HG03159 (cell line): ENCODE measurements around the gene VEGFD.

Experiments
- ATAC-seq: cut with Tn5 transposase; IDR thresholded peaks from one replicate; pipeline ENCODE4 v1.9.1; 2021; ENCODE audit warnings: mild to moderate bottlenecking, moderate library complexity; ENCODE audit not compliant: unreplicated experiment

VEGFD gene

DNA sequence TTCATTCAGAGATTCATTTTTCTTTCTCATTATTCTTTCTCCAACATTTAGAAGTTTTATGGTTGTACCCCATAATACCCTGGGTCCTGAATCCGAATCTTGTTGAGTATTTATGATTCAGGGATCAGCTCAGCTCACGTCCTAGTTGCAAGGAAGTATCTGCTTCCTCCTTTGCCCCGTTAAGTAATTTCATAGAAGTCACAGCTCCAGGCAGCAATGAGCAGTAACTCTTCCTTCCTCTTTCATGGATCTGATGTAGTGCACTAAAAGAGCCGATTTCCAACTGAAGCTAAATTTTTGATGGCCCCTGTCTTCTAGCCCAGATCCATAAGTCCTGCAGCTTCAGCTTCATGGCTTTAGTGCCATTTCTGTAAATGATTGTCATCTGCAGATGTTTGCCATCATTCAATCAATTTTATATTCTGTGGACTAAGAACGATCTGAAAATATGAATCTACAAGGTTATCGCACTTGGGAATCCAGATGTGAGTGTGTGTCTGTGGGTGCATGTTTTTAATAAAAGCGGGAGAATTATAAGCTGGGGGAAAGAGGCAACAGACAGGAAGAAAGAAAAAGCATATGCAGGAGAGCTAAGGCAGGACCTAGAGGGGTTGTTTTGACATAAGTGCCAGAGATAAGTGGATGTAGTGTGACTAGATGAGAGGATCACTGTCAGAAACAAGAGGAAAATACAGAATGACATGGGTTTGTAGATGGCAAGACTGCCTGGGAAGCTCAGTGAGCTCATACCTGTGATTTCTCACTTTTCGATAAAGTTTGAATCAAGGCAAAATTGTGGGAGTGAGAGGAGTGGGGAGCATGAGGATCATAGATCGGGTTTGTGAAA lies 17.5 kb downstream of the VEGFD start:
- ATAC-seq: no peak

DNA sequence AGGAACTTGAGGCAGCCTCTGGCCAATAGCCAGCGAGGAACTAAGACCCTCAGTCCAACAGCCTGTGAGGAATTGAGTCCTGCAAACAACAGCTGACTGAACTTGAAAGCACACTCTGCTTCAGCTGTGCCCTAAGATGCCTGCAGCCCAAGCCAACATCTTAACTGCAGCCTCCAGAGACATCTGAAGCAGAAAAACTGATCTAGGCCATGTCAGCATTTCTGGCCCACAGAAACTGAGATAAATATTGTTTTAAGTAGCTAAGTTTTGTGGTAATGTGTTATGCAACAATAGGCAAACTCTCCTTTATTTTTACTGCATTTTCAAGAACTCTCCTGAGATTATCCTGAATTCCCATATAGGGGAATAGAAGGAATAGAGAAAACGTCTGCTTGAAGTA lies 24.5 kb downstream of the VEGFD start:
- no peak for ATAC-seq

DNA sequence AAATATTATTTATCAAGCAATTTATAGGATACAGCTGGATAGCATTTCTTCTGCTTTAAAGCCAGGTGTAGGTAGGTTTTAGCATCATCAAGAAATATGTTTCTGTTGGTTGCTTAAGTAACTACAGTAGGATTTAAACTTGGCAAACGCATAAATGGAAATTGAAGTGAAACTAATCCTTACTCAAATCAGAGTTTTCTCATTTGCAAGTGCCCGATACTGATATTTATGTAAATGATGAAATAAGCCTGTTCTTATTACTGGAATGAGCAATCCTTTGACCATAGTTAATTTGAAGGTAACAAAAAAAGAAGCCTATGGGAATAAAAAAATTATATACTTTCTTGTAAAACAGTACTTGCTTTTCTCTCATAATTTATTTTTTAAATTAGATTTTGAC lies 25.7 kb downstream of the VEGFD start:
- ATAC-seq: no peak

DNA sequence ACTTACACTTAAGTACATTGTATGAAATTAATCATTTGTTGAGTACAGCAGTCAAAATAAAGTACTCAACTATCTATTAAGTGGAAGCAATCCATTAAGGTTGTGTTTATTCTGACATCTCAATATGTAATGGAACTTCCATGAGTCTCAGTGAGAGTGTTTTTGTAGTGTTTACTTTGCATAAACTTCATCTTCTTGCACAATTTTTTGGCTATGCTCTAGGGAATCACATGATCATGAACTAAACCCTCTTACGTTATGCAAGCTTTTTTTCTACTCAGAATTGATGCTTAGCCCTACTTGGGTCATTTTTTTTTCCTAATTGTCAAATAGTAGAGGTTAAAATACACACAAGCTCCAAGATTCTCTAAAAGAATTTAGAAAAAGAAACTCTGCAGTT lies 27.8 kb downstream of the VEGFD start:
- no peak for ATAC-seq

DNA sequence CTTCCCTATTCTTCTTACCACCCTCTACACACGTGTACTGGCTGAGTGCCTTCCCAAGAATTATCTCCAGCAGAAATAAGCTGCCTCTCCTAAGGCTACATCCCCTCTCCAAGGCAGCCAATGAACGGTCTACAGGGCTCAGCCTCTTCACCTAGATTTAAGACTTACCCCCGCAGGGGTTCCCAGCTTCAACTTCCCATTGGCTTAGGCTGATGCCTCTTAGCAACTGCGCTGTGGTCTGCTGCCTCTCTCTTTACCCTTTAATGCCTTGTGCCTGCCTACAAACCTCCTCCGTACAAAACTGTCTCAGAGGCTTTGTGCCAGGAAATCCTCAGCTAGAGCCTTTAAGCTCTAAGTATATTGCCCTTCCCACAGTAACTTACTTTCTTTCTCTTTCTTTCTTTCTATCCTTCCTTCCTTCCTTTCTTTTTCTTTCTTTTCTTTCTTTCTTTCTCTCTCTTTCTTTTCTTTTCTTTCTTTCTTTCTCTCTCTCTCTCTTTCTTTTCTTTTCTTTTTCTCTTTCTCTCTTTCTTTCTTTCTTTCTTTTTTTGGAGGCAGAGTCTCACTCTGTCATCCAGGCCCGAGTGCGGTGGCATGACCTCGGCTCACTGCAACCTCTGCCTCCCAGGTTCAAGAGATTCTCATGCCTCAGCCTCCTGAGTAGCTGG lies 33.8 kb downstream of the VEGFD start:
- no peak for ATAC-seq

DNA sequence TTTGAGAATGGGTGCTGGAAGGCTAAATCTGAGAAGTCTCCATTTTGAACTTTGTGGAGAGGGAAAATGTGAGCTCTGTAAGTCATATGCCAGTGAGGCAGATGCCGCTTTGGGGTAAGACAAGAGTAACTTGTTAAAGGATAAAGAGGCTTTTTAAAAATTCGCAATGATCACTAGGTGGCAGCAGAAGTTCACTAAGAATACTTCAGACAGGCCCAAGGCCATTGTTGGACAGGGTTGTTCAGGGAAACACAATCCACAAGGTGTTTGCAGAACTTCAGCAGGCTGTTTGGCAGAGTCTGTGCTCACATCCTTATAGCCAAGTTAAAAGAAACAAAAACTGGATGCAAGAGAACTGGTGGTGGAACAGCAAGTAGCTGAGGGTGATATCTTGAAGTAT lies 35.2 kb downstream of the VEGFD start:
- ATAC-seq: peak; percentile 73

DNA sequence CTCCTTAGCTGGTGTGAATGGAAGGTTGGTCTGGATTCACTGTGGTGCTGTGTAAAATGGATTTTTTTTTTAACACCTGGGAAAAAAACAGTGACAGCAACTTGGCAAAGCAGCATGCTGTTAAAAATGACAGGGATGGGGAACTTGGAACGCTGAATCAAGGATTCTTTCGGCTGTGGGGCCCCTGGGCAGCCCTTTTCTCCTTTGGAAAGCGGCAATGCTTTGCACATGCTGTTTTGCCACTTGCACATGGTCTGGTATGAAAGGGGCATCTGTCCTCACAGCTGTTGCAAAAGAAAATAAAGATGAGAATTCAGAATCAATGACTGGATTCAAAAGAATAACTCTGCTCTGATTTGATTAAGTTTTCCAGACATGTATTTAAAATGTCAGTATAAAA lies 38.2 kb downstream of the VEGFD start:
- ATAC-seq: no peak

DNA sequence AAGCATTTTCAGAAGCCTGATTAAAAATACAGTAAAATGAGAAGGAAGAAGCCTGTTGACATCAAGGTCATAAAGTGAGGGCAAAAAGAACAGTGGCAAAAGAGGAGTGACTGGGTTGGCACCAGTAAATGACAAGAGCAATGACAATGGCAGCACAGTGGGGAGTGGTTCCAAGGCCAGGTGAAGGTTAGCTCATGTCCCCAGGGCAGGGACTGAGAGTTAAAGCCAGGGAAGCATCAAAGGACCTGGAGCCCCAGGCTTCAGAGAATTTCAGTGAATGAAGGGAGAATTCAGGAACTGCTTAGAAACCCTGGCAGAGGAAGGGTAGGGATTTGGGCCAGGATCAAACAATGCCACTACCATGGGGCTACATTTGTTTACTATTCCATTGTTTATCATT lies 40.1 kb downstream of the VEGFD start:
- ATAC-seq: no peak

DNA sequence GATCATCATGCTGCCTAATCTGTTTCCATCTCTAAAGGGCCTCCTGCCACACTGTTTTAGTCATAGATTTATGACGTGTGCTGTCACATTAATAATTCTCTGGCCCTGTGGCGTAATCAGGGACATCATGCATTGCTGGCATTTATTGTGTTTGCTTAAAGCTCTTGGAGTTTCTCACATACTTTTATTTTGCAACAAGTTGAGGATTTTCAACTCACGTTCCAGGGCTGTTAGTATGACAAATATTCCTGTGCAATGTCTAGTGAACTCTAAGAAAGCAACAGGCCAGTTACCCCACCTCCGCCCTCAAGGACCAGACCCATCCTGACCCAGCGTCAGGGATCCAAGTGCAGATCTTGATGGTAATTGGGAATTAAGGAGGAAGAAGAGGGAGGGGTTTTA lies 41.1 kb downstream of the VEGFD start:
- no peak for ATAC-seq

DNA sequence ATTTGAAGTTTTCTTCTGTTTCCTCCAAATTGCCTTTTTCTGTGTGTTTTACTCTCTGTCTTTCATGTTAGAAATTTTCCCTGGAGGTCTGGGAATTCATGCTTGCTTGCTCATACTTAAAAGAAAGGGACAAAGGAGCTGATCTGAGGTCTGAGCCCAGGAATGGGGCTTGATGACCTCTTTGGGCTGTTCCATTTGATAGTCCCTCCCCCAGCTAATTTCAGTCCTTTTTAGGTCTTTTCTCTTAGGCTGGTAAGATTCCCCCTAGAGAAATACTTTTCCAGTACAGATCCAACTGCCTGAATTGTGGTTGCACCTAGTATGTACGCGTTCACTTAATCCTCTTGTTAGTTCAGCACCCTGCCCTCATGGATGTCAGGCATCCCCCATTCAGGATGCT lies 43.3 kb downstream of the VEGFD start:
- no peak for ATAC-seq

DNA sequence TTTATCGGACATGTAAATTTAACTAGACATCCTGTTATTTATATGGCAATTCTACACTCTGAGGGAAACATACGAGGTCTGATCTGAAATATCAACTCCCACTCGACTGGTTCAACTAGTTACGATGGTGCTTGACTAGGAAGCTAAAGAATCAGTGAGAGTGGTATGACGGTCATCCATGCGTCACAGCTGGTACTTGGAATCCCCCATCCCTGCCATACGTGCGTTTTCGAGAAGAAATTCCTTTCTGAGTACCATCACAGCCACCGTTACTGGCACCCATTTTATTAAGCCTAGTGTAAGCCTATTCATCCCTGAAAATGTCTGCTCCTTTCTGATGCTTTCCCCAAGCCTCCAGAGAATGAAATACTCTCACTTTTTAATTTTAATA lies 48.2 kb downstream of the VEGFD start:
- ATAC-seq: no peak

DNA sequence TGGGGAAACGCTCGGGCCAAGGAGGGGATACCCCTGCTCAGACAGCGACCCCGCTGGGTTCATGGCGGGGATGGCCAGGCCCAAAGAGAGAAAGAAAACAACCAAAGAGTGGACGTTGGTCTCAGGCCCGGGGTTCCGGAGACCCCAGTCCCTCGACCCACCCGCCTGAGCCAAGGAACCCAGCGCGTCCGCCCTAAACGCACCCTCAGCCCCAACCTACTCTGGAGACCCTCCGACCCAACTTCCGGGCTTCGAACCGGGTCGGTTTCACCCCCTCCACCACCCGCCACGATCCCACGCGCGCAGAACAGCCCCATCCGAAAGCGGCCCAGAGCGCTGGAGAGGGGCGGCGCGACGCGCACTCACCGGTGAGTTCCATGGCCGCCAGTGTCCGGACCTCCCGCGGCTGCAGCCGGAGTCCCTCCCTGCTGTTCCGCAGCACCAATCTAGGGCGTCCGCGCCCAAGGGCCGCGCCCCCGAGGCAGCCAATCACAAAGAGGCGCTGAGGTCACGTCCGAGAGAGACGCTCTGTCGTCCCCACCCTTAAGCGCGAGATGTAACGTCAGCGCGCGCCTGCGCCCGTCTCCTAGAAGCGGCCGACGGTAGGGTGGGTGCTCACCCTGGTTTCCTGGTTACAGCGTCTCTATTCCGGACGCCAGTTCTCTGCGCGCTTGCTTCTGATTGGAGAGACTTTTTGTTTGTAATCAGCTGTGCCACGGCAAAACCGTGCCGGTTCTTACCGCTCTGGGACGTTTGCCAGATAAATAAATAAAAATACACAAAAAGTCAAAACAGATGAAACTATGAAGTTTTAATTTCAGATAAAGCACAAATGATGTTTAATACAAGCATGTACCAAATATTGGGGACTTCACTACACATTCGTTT lies 48.8 kb downstream of the VEGFD start, which contains the start of gene PIGA:
Gene PIGA, minus strand, starts transcription at position 389 of the 888 bp plus-strand sequence. CDS start 3,593 bp downstream, outside the sequence.
- ATAC-seq: peak; percentile 97

DNA sequence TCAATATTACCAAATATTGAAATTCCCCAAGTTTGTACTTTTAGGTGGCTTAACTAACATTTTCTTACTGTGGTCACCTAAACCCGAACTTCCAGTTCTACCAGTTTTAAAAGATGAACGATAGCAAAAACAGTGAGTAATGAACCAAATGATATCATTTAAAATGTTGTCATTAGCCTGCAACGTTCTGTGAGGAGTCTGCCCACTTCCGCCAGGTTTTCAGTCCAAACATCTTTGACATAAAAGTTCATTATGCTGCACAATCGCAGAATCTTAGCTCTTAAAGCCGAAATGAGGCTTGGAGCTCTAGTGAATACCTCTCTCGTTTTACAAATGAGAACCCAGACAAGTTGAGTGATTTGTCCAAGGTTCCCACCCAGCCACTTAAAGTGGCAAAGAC lies 49.7 kb downstream of the VEGFD start:
- no peak for ATAC-seq

DNA sequence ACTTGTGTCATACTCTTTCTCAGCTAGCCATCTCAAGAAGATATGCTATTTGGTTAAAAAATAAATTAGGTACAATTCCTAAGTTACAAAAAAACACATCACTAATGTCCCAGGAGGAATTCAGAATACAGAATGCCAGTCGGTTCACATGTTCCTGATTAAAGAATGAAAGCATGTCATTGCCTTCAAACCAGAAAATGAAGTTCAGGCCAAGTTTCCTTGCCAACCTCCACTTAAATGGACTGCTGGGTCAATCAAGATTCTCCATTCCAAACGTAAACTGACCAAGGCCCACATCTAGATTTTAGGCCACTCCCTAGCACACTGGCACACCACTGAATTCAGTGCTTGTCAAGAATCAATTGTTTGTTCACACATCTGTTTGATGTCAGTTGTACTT lies 55.4 kb downstream of the VEGFD start:
- ATAC-seq: no peak

DNA sequence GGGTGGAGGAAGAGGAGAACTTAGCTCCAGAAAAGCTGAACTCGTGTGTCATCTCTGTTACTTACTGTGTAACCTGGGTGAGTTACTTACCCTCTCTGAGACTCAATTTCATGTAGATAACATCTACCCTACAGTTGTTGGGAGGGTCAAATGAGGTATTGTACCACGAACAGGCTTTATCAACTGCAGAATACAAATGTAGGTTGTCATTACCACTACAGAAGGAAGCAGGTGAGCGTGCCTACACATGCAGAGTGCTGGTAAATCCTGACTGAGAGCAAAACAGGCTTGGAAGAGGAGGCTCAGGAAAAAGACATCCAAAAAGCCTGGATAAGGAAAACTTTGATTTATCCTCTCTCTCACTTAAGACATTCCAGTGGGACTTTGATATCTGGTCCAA lies 56.1 kb downstream of the VEGFD start:
- ATAC-seq: no peak

DNA sequence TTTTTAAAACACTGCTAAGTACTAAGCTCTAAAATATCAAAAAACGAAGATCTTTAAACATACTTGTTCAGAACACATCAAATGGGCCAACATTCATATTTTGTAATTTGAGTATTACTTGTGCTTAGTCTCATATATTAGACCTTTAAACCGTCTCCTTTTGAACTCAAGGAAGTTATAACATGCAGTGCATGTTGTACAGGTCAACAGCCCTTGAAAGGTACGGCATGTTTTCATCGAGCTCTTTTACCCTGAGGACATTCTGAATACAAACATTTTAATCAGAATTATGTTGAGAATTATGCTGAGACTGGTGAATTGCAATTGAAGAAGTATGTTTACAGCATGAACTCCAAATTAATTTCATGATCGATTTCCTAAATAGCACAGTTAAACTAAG lies 61.7 kb downstream of the VEGFD start:
- ATAC-seq: no peak

DNA sequence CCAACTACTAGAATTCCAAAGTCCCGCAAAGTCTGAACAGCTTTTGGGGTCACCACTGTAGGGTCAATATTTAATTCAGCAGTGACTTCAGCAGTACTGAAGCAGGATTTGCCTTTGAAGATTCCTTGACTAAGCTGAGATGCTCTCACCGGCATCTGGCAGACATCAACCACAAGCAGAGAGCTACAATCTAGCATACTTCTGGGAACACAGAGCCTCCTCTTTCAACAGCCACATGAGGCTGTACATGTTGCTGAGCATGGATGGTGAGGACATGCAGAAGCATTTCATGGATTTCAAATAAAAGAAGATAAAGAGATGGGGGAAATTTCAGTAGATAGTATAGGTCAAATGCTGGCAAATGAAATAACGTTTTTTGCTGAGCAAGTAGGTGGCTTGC lies 62.1 kb downstream of the VEGFD start:
- ATAC-seq: no peak

DNA sequence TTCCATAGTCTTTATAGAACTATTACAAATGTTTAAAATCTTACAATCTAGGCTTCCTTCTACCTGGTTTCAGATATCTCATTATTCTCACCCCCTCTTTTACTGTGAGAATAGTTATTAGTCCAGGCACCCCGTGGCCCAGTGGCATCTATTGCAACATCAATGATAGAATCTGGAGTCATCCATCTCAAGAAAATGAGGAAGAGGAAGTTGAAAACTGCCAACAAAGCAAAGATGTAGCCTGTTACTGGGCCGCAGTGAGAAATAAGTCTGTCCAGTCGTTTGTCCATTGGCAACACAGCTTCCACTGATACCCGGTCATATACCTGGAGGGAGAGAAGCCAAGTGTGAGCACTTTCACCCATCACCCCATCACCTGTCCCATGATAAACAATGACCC lies 62.8 kb downstream of the VEGFD start:
- no peak for ATAC-seq

DNA sequence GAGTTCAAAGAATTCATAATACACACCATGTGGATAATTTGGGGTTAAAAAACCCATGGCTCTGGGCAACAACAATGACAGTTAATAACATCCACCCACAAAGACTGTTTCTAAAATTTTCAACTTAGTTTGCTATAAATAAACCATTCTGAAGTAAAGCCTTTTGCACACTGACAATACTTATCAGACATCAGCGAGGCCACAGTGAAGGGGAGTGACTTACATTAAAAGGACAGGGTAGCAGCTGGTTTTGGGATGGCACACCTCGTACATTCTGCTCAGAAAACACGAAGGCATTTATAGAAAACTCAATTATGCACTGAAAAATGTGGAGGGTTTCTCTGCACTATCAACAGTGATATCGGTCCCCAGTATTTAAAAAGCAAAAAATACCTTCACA lies 63.9 kb downstream of the VEGFD start:
- no peak for ATAC-seq

DNA sequence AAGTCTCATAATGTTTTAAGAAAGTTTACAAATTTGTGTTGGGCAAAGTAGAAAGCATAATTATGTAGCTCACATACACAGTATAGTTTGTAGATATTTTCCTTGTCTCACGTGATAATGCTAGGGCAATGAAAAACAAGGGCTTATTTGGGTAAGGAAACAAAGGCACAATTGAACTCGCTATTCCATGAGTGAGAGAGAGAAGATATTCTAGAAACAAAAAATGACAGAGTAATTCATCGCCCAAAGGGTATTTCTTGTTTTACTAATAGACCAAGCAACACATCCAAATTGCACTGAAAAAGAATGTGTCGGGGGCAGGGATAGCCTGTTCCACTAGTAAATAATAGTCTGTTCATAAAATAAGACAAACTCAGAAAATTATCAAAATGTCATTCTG lies 65.1 kb downstream of the VEGFD start:
- ATAC-seq: no peak

DNA sequence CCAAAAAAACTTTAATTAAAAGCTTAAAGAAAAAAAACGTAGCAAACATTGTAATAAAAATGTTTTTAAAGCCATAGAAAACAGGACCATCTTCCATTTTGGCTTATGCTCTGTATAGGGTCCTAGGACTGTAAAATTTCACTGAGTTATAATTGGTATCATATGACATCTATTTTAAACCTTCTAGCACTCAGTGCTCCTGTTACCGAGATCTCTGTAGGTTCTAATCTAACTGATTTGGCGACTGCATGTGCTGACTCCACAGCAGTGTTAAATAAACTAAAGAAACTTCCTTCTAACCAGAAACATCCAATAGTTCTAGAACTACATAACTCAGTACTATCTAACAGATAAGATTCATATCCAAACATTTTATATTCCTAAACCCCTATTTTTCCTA lies 68.7 kb downstream of the VEGFD start, which contains the start of gene ASB11:
Gene ASB11, minus strand, starts transcription at position 132 of the 400 bp plus-strand sequence. Its CDS starts 35 bp downstream, at position 97.
- no peak for ATAC-seq
